Stomach (tissue), 4 donors: ENCODE data around the gene ZNHIT3.

Experiments
- CTCF ChIP-seq, 7 experiments: fragments of 450-650 bp in 4 of 7; fragments of 200-600 bp in 3 of 7; sonication (generic) in 3 of 7; IDR thresholded peaks; one replicate each; pipeline ENCODE4 v1.5.1; 2016 to 2019; ENCODE audit warnings: antibody characterized with exemption in 7 of 7, control low read depth in 2 of 7, mild to moderate bottlenecking in 1 of 7
- EP300 ChIP-seq: sonication (generic); formaldehyde crosslinking; IDR thresholded peaks from one replicate; pipeline ENCODE4 v1.6.1; 2017; ENCODE audit warnings: antibody characterized with exemption
- POLR2A ChIP-seq, 4 donors: fragments of 450-650 bp; IDR thresholded peaks; one replicate each; pipeline ENCODE4 v1.6.1; 2016; ENCODE audit warnings: antibody characterized with exemption in 4 of 4, control low read depth in 2 of 4, mild to moderate bottlenecking in 1 of 4, moderate library complexity in 1 of 4
- POLR2AphosphoS5 ChIP-seq, 3 donors: sonication (generic); formaldehyde crosslinking; IDR thresholded peaks; one replicate each; pipeline ENCODE4 v1.6.1; 2016; ENCODE audit warnings: antibody characterized with exemption in 3 of 3

DNA sequence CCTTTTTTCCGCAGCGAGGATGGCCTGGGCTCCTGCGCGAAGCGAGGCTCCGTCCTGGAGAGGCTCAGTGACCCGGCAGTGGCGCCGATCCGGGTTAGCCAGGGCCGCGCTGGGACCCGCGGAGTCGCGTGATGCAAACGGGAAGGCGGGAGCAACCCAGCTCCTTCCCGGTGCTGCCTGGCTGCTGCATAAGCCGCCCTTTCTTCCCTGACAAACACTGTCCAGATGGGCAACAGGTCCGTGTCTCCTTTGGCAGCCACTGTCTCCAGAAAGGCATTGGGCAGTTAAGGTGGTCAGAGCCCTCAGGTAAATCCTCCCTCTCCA lies 21.8 kb upstream of the ZNHIT3 start:
- TF ChIP-seq CTCF (IDR thresholded peaks at IDR 0.05): no peak
- TF ChIP-seq POLR2A (IDR thresholded peaks at IDR 0.05): no peak
- no peak for TF ChIP-seq POLR2AphosphoS5 (IDR thresholded peaks at IDR 0.05)
- TF ChIP-seq EP300: no peak
